PC-3 (cell line): Measurements from ENCODE around the gene TMEM141.

Experiments used
- CTCF ChIP-seq: fragments of 300-600 bp; sonication (generic); conservative IDR thresholded peaks from 2 replicates; pipeline ENCODE4 v1.5.1; 2017; ENCODE audit warnings: antibody characterized with exemption, low read depth, mild to moderate bottlenecking, low read length
- EZH2 ChIP-seq: fragments of 300-600 bp; sonication (generic); IDR thresholded peaks from one replicate; pipeline ENCODE4 v1.6.1; 2017; ENCODE audit warnings: antibody characterized with exemption, mild to moderate bottlenecking, low read length; ENCODE audit not compliant: unreplicated experiment
- EZH2phosphoT487 ChIP-seq: fragments of 300-600 bp; sonication (generic); IDR thresholded peaks from 2 replicates; pipeline ENCODE4 v1.6.1; 2018; ENCODE audit warnings: mild to moderate bottlenecking, antibody characterized with exemption, low read length, borderline replicate concordance

DNA sequence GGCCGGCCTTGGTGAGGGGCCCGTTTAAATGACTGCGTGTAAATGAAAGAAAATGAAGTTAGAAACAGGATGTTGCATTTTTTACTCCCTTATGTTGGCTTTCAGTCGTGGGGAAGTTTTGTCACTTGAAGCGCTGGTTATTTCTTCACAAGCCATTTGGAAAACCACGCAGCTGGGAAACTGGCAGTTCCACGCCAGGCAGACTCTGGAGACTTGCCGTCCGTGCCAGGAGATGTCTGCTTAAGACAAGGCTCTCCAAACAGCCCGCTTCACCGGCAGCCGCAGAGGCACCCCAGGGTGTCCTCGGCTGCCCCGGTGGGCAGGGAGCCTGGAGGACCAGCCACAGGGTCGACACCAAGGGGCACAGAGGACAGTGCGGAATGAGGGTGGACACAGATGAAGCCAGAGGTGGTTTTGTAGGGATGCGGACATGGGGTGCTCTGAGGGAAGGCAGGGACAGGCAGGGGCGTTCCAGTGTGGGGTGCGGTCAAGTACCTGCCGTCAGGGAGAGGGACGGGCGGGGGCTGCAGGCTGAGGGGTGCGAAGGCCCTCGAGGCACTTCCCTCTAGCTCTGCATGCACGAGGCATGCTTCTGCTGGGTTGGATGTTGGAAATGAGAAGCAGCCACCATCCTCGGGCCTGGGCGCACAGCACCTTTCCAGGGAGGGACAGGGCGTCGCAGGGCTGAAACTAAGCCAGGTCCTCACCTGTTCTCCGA, 40.0 kb downstream of the TMEM141 start:
- TF ChIP-seq EZH2phosphoT487 (no peak), CTCF (no peak), EZH2 (no peak)
